SK-N-SH treated with all-trans-retinoic acid at 6 μM for 48 hours (cell line): ENCODE measurements around the gene PMEPA1.

Experiments used
- ATAC-seq: fragments of 200-7000 bp; cut with Tn5 transposase; 3 replicates; pipeline ENCODE4 v1.9.1; 2020; ENCODE audit warnings: mild to moderate bottlenecking, moderate library complexity
- ARNTL ChIP-seq: fragments of 450-650 bp; formaldehyde crosslinking; IDR thresholded peaks from 2 replicates; pipeline ENCODE4 v1.5.0; 2020; ENCODE audit warnings: low read depth, mild to moderate bottlenecking, moderate library complexity, borderline replicate concordance
- BACH2 ChIP-seq: fragments of 250-450 bp; sonication (Bioruptor Pico); IDR thresholded peaks from 2 replicates; pipeline ENCODE4 v1.9.0; 2021; ENCODE audit warnings: mild to moderate bottlenecking, borderline replicate concordance
- CREB5 ChIP-seq: fragments of 250-450 bp; sonication (Bioruptor Pico); IDR thresholded peaks from 2 replicates; pipeline ENCODE4 v1.5.1; 2020; ENCODE audit warnings: low read depth, mild to moderate bottlenecking, moderate library complexity
- CSDC2 ChIP-seq: fragments of 250-450 bp; sonication (Bioruptor Pico); IDR thresholded peaks from 2 replicates; pipeline ENCODE4 v1.5.0; 2020; ENCODE audit warnings: mild to moderate bottlenecking, moderate library complexity
- CSRNP3 ChIP-seq: fragments of 250-450 bp; sonication (Bioruptor Pico); IDR thresholded peaks from 2 replicates; pipeline ENCODE4 v1.5.1; 2021; ENCODE audit warnings: mild to moderate bottlenecking, moderate library complexity
- GLIS3 ChIP-seq: fragments of 250-450 bp; sonication (Bioruptor Pico); IDR thresholded peaks from 2 replicates; pipeline ENCODE4 v1.5.0; 2020; ENCODE audit warnings: mild to moderate bottlenecking, moderate library complexity
- ISL1 ChIP-seq: fragments of 250-450 bp; sonication (Bioruptor Pico); IDR thresholded peaks from 2 replicates; pipeline ENCODE4 v2.1.2; 2022; ENCODE audit warnings: mild to moderate bottlenecking, moderate library complexity
- OSR1 ChIP-seq: fragments of 250-450 bp; sonication (Bioruptor Pico); IDR thresholded peaks from 2 replicates; pipeline ENCODE4 v1.8.0; 2022; ENCODE audit warnings: moderate library complexity, mild to moderate bottlenecking, inconsistent platforms
- POU6F1 ChIP-seq: fragments of 250-450 bp; sonication (Bioruptor Pico); IDR thresholded peaks from 2 replicates; pipeline ENCODE4 v1.8.0; 2021; ENCODE audit warnings: low read depth, mild to moderate bottlenecking, moderate library complexity, borderline replicate concordance
- PPARA ChIP-seq: fragments of 250-450 bp; sonication (Bioruptor Pico); IDR thresholded peaks from 2 replicates; pipeline ENCODE4 v1.5.0; 2020; ENCODE audit warnings: mild to moderate bottlenecking, borderline replicate concordance
- TCF4 ChIP-seq: fragments of 250-450 bp; sonication (Bioruptor Pico); IDR thresholded peaks from 2 replicates; pipeline ENCODE4 v1.8.0; 2021; ENCODE audit warnings: mild to moderate bottlenecking, moderate library complexity, borderline replicate concordance
- TOX ChIP-seq: fragments of 250-450 bp; sonication (Bioruptor Pico); IDR thresholded peaks from 2 replicates; pipeline ENCODE4 v1.8.0; 2021; ENCODE audit warnings: mild to moderate bottlenecking, moderate library complexity, borderline replicate concordance
- TSHZ2 ChIP-seq: fragments of 250-450 bp; sonication (Bioruptor Pico); IDR thresholded peaks from 2 replicates; pipeline ENCODE4 v1.5.0; 2020; ENCODE audit warnings: mild to moderate bottlenecking, moderate library complexity
- ZC3H10 ChIP-seq: fragments of 250-450 bp; sonication (Bioruptor Pico); IDR thresholded peaks from 2 replicates; pipeline ENCODE4 v1.5.1; 2021; ENCODE audit warnings: mild to moderate bottlenecking, moderate library complexity
- ZFP3 ChIP-seq: fragments of 250-450 bp; sonication (Bioruptor Pico); IDR thresholded peaks from 2 replicates; pipeline ENCODE4 v1.5.0; 2020; ENCODE audit warnings: mild to moderate bottlenecking, moderate library complexity
- ZFP30 ChIP-seq: fragments of 450-650 bp; formaldehyde crosslinking; IDR thresholded peaks from 2 replicates; pipeline ENCODE4 v1.5.0; 2022; ENCODE audit warnings: mild to moderate bottlenecking, moderate library complexity
- ZNF565 ChIP-seq: fragments of 450-650 bp; formaldehyde crosslinking; conservative IDR thresholded peaks from 2 replicates; pipeline ENCODE4 v1.5.0; 2020; ENCODE audit warnings: low read depth, mild to moderate bottlenecking, moderate library complexity
- ZNF70 ChIP-seq: fragments of 450-650 bp; formaldehyde crosslinking; IDR thresholded peaks from 2 replicates; pipeline ENCODE4 v1.5.0; 2020; ENCODE audit warnings: mild to moderate bottlenecking, moderate library complexity
- ZNF8 ChIP-seq: fragments of 450-650 bp; formaldehyde crosslinking; IDR thresholded peaks from 2 replicates; pipeline ENCODE4 v1.5.0; 2020; ENCODE audit warnings: mild to moderate bottlenecking, moderate library complexity

The PMEPA1 gene

GRCh38 chr20:57747861-57748481 is 38.2 kb upstream of the PMEPA1 start:
- TF ChIP-seq ISL1 (CRISPR knock-in tag) (no peak), ZNF8 (CRISPR knock-in tag) (no peak), POU6F1 (no peak), ZNF565 (no peak), ZFP3 (CRISPR knock-in tag) (no peak), OSR1 (CRISPR knock-in tag) (no peak), TOX (no peak), ZC3H10 (CRISPR knock-in tag) (no peak), TSHZ2 (CRISPR knock-in tag) (no peak), GLIS3 (no peak), TCF4 (CRISPR knock-in tag) (no peak), ZNF70 (no peak), ZFP30 (CRISPR knock-in tag) (no peak), PPARA (CRISPR knock-in tag) (no peak)
- TF ChIP-seq, all 23 proteins: peak for 0
- ATAC-seq = peak; percentile 9; the same call in 2 of the 3 replicates

- TF ChIP-seq CREB5 (CRISPR knock-in tag) (no peak), TCF4 (CRISPR knock-in tag) (peak; percentile 28; the same call in 1 of the 2 replicates), PPARA (CRISPR knock-in tag) (no peak)
- ATAC-seq = no peak
Observed at GRCh38 chr20:57746832-57747404, 37.1 kb upstream of the PMEPA1 start.

GRCh38 chr20:57746201-57746600 is 36.4 kb upstream of the PMEPA1 start:
- TF ChIP-seq ZFP30 (CRISPR knock-in tag) (no peak), BACH2 (no peak), CSRNP3 (CRISPR knock-in tag) (no peak), CSDC2 (CRISPR knock-in tag) (no peak), ZNF70 (no peak)
- no peak for ATAC-seq

- TF ChIP-seq TSHZ2 (CRISPR knock-in tag) = no peak
- no peak for TF ChIP-seq ZFP30 (CRISPR knock-in tag)
- no peak for TF ChIP-seq ARNTL (CRISPR knock-in tag)
- ATAC-seq = no peak
Observed at GRCh38 chr20:57744206-57744605, 34.4 kb upstream of the PMEPA1 start.
